NCI-H187 (cell line): ENCODE results near the gene NEDD8.
A peak's percentile ranks its signal among the peaks of the same experiment; 100 is the strongest.
"Not testable (repeated sequence)": the region's sequence is repeated elsewhere in the genome, so short reads cannot be mapped to it uniquely, and the experiment has no call there.

Experiments used
- DNase-seq, 2 experiments: peaks; one replicate each; lab custom pipeline; 2025; lab: John Stamatoyannopoulos, UW

The NEDD8 gene

DNA sequence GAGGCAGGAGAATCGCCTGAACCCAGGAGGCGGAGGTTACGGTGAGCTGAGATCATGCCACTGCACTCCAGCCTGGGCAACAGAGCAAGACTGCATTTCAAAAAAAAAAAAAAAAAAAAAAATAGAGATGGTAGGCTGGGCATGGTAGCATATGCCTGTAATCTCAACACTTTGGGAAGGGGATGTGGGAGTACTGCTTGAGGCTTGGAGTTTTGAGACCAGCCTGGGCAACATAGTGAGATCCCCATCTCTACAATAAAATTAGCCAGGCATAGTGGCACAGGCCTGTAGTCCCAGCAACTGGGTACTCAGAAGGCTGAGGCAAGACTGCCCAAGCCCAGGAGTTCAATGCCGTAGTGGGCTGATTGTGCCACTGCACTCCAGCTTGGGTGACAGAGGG lies 9.2 kb downstream of the NEDD8 start:
- not testable (repeated sequence) for DNase-seq

DNA sequence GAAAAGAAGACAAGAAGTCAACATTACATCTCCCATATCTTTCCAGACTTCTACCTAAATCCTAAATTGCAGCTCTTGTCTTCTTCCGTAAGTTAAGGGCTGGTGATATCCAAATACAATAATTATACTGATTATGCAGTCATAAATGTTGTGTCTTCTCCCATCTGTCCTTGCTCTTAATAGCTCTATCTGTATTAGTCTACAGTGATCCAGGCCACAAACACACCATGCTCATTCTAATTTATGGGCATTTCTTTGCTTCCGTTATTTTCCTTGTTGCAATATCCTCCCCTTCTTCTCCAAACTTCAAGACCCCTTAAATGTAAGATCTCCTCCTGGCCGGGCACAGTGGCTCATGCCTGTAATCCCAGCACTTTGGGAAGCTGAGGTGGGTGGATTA lies 12.6 kb downstream of the NEDD8 start:
- DNase-seq = no peak

DNA sequence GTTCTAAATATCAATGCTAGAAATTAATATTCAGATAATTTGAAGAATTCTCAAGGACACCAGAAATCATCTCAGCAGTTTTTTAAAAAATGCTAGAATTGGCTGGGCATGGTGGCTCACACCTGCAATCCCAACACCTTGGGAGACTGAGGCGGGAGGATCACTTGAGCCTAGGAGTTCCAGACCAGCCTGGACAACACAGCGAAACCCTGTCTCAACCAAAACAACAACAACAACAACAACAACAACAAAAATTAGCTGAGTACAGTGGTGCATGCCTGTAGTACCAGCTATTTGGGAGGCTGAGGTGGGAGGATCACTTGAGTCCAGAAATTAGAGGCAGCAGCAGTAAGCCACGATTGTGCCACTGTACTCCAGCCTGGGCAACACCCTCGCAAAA lies 13.1 kb downstream of the NEDD8 start:
- DNase-seq = no peak

DNA sequence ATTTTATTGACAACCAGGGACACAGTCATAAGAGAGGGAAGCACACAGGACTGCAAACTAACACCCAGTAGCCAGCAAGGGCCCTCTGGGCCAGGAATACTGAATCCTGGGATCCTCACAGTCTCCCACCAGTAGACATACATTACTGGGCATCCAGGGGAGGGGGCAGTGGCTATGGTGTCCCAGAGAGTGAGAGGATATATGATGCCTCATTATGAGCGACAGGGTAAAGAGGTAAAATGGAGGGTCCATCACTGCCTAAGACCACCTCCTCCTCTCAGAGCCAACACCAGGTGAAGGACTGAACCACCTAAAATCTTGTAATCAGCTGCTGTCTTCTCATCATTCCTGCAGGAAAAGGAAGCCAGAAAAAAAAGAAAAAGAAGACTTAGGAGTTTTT lies 15.3 kb downstream of the NEDD8 start:
- not testable (repeated sequence) for DNase-seq

DNA sequence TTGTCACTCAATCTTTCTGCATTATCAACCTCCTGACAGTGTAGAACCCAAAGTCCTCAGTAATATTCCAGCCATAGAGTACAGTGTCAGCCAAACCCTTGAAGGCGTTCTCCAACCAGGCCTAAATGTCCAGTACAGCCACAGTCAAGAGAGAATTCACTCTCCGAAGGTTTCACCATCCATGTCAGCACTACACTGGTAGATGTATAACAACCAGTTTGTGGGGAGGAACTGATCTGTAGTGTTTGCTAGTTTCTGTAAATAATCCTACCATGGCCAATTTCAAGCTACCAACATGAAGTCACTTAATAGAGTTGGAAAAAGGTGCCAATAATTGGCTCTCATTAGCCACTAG lies 15.8 kb downstream of the NEDD8 start:
- no peak for DNase-seq

DNA sequence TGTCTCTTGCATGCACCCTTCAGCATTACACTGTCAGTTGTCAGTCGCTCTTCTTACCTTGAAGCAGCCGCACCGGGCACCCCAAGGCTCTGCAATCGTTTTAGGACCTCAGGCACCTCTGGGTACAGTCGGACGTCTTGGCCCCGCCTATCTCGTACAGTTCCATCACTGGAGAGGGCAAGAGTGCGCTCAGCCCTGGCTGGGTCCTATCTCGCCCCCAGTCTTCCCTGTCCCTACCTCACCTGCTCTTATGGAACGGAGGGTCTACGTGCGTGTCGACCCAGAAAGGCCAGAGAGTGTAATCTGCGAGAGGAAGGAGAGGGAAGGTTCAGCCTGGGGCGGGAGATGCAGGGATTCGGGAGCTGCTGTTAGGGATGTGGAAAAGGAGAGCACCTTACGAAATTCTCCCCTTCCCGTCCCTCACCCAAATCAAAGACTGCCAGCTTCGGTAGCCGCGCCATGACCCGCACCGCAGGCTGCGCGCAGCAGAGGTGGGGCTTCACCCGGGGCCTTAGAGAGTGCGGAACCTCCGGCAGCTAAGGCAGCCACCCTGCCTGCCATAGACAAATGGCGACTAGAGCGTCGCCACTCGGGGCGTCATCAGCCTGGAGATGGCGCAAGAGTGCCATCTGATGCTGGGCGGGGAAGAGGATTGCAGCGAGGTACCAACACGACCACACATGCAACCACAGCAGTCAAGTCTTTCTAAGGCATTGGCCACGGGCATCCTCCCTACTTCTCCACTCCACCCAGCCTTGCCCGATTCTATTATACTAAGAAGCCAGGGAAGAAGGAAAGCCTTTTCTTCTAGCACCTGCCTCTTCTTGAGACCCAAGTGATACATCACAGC lies 16.4 kb downstream of the NEDD8 start, which contains the start of gene MDP1:
Gene MDP1, minus strand, starts transcription at position 572 of the 850 bp plus-strand sequence. Its CDS starts 111 bp downstream, at position 461.
- DNase-seq = peak; percentile 79 to 88

DNA sequence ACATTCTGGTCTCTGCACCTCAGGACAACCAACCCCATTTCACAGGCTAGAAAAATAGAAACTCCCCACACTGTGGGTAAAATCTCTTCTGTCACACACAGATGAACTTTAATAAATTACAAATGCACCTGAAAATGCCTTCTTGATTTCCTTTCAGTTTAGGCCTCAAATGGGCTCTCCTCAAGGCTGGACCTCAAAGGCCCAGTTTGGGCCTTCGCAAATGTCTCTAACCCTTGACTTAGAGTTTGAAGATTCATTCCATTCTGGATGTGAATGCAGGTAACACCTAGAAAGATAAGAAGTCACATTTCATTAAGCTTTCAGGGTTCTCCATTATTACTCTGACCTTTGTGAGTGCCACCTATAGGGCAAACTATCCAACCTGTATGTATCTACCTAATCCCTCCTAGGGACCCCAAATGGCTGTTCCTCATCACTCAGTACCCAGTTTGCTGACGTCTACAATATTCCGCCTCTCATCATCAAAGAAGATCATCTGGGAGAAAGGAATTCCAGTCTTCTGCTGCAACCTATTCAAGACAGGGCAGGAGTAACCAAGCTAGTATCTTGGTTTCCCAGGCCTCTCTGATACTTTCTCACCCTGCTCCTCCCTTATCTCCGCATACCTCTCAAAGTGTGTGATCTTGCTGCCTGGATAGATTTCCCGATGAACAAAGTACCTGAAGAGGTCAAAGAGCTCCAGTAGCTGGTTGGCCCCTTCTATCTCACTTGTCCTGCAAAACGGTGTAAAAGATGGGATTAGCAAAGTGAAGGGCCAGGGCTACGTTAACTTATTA lies 18.1 kb downstream of the NEDD8 start:
- DNase-seq = no peak

DNA sequence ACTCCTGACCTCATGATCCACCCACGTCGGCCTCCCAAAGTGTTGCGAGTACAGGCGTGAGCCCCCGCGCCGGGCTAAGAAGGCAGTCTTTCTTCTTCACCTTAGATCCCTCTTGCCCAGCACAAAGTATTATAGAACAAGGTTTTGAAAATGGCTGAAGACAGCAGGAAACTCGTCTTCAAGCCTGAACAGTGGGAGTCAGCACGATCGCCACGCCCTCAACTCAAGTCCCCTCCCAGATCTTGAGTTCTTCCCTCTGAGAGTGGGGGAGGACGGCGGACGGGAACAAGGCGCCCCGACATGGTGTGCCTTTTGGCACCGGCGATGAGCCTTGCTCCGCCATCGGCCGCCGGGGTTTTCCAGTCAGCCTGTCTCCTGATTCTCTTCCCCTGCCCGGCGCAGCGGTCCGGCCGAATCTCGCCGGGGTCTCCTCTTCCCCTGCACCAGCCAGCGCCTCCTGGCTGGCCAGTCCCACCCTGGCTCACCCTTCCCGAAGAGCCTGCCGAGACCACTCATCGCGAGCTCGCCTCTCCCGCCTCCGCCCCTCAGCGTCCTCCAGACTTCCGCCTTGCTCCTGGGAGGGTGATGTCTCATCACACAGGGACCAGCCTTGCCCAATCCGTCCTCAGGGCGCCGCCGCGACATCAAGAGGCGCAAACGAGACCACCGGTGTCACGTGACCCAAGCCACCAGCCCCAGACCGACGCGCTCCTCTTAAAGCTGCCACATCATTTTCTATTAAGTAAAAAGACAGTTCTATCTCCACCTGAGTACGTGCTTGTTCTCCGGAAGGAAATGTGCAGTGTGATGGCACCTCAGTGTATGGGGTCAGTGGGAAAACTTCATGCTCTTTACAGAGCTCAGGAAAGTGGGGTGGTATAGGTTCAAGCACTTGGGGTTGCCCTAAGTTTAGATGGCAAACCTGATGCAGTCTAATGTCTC lies 19.0 kb downstream of the NEDD8 start, which contains the start of gene CHMP4A:
Gene CHMP4A, minus strand, starts transcription at position 565 of the 942 bp plus-strand sequence. Its CDS starts 49 bp downstream, at position 516.
- DNase-seq = peak; percentile 83 to 99

DNA sequence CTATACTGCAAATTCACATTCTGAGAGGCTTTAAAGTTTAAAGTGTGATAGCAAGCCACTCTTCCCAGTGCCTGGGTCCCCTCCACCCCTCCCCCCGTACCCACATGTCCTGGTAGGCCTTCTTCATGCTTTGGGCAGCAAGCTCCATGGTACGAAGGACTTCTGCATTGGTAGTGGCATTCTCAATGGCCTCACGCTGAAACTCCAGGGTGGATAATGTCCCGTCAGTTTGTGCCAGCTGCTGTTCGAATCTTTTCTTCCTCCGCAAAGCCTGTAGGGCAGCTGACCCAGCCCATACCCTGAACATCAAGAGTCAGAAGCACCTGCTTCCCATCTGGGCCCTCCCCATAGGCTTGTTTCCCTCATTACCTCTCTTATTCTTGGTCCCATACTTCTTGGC lies 20.9 kb downstream of the NEDD8 start:
- DNase-seq = no peak

DNA sequence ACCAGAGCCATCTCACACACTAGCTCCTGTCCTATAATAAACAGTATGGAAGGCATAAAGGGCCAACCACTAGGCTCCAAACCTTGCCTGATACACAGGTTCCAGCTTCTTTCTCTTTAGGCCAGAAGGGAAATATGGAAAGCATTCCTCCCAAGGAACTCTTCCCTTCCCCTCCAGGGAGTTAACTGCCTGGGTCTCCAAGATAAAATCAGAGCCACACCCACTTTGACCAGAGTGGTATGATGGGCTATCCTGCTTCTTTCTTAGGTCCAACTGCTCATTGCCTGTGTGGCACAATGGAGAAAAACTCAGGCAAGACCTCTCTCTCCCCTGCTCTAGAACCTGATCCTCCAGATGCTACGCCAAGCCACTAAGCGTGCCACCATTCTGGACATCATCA lies 24.5 kb downstream of the NEDD8 start:
- DNase-seq = no peak

DNA sequence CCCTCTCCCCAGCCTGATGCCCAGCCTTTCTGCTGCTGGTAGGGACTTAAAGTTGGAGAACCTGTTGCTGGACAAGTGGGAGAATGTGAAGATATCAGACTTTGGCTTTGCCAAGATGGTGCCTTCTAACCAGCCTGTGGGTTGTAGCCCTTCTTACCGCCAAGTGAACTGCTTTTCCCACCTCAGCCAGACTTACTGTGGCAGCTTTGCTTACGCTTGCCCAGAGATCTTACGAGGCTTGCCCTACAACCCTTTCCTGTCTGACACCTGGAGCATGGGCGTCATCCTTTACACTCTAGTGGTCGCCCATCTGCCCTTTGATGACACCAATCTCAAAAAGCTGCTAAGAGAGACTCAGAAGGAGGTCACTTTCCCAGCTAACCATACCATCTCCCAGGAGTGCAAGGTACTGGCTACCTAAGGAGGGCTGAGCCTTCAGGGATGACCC lies 25.0 kb downstream of the NEDD8 start:
- no peak for DNase-seq

DNA sequence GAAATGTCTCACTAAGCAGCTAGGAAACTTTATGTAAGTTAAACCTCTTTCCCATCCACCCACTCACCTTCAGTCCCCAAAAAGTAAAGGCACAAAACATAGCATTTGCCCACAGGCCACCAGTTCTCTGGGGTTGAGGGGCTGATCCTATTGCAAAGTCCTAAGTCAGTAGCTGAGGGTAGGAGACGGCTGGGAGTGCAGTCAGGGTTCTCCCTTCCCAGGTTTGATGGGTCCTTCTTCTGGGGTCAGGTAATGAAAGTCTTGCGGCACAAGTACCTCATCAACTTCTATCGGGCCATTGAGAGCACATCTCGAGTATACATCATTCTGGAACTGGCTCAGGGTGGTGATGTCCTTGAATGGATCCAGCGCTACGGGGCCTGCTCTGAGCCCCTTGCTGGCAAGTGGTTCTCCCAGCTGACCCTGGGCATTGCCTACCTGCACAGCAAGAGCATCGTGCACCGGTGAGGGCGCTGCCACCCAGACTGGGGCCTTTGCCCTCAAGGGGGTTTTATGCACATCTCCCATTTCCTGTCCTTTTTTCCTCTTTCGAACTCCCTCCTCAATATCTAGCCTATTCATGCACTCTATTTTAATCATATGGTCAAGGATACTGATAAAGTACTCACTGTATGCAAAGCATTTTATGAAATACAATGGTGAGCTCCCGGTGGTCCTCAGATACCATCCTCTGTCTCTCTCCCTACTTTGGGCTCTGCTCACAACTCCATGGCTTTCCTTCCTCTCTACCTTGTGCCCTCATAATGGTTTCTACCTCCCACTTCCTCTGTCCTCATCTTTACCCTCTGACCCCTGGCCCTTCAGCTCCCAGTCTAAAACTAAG lies 25.7 kb downstream of the NEDD8 start:
- DNase-seq = no peak

DNA sequence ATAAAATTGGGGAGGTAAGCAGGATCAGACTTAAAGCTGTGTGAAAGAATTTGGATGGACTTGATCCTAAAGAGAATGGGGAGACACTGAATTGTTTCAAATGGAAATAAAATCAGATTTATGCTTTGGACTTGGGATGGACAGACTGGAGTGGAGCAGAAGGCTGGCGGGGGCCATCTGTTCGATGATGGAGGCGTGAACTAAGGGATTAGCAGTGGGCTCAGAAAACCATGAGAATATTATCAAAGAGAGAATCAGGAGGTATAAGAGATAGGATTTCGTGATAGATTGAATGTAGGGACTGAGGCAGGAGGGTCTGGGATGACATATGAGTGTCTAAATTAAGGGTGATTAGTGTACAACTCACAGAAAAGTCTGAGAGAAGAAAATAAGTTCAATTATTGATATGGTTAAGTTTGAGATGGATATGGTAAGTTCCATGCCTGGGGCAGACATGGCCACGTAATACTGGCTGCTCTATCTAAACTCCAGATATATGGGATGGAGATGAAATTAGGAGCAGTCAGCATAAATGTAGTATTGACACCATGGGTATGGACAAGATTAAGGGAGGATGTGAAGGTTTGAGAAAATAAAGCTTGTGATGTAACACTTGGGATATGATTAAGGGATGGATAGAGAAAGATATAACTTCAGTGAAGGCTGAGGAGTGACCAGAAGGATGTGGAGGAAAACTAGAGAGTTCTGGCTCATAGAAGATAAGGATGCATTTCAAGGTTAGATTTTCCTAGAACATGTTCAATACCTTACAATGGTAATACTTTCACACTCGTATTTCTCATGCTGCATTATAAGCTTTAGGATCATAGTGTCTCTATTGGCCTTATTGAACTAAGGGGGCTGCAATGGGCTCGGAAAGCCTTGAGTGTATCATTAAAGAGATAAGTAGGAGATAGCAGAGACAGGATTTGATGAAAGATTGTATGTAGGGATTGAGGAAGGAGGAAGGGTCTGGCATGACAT lies 27.7 kb downstream of the NEDD8 start:
- no peak for DNase-seq

DNA sequence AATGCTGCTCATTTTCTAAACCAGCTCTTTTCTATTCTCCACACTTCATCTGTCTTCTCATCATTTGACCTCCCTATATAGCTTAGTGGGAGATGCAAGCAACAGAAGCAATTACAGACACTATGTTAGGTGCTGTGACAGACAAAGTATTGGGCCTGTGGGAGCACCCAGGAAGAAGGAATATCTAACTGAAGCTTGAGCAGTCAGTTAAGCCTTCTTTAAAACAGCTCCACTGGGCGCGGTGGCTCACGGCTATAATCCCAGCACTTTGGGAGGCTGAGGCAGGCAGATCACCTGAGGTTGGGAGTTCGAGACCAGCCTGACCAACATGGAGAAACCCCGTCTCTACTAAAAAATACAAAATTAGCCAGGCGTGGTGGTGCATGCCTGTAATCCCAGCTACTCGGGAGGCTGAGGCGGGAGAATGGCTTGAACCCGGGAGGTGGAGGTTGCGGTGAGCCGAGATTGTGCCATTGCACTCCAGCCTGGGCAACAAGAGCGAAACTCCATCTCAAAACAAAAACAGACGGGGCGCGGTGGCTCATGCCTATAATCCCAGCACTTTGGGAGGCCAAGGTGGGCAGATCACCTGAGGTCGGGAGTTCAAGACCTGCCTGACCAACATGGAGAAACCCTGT lies 28.8 kb downstream of the NEDD8 start:
- not testable (repeated sequence) for DNase-seq

DNA sequence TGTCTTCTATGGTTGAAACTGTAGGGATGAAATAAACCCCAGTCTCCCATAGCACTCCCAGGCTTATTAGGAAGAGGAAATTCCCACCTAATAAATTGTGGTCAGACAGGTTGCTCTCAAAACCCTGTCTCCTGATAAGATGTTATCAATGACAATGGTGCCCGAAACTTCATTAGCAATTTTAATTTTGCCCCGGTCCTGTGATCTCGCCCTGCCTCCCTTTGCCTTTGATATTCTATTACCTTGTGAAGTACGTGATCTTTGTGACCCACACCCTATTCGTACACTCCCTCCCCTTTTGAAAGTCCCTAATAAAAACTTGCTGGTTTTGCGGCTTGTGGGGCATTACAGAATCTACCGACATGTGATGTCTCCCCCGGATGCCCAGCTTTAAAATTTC lies 29.6 kb downstream of the NEDD8 start:
- DNase-seq = not testable (repeated sequence)

DNA sequence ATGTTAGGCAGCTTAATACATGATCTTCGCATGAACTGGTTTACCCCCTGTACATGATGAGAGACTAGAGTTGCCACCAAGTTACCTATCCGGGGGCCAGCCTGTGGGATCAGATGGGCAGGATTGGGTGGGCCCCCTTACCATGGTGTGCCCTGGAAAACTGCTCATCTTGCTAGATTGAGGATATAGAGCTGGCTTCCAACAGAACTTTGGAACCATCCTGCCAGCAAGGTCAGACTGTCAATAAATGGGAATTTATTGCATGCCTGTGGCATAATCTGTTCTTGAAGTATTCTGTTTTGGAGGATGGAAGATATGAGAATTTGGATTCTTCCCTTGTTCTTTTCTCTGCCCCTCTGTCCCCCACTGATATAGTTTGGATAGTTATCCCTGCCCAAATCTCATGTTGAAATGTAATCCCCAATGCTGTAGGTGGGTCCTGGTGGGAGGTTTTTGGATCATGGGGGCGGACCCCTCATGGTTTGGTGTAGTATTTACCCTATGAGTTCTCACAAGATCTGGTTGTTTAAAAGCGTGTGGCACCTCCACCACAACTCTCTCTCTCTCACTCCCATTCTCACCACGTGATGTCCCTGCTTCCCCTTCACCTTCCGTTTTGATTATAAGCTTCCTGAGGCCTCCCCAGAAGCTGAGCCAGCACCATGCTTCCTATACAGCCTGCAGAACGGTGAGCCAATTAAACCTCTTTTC lies 33.2 kb downstream of the NEDD8 start:
- DNase-seq = no peak

DNA sequence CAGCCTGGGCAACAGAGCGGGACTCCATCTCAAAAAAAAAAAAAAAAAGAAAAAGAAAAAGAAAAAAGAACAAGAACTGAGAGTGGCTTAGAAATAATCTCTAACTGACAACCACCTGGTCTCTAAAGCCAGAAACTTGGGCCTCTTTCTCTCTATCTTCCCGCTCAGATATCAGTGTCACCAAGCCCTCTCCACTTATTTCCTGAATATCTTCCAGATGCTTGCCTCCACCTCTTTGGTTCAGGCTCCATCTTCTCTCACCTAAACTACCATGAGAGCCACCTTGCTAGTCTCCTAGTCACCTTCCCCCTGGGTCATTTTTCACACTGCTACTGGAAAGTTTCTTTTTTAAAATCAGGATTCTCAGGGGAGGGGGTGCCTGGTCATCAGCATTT lies 35.1 kb downstream of the NEDD8 start:
- DNase-seq = no peak
